NCI-H460 (cell line): ENCODE measurements around the gene FXYD3. TPM values are rescaled to one million over a fixed set of nuclear protein-coding genes. Genes with fewer than 3 reads are reported as not detected.
A peak's percentile ranks its signal among the peaks of the same experiment; 100 is the strongest.
"Not testable (repeated sequence)": the region's sequence is repeated elsewhere in the genome, so short reads cannot be mapped to it uniquely, and the experiment has no call there.

Source experiments
- DNase-seq: peaks from one replicate; pipeline ENCODE4 v3.0.0-alpha.2; 2016; ENCODE audit warnings: low read depth; ENCODE audit errors: extremely low read depth
- total RNA-seq: library from RNA; depleted of rRNA; stranded (reverse); fragments of >200 nt; shearing (Covaris generic); gene quantifications from 2 replicates; pipeline ENCODE4 v1.2.3, GENCODE V29; 2014

The FXYD3 gene
- total RNA-seq, 1 experiment from 2014 or later = not detected

GRCh38 chr19:35140962-35141836 lies 25.6 kb downstream of the FXYD3 start:
- peak; percentile 83 for DNase-seq

- no peak for DNase-seq
Measured at GRCh38 chr19:35141837-35142605, 26.4 kb downstream of the FXYD3 start.

GRCh38 chr19:35142606-35143230 lies 27.1 kb downstream of the FXYD3 start:
- DNase-seq = no peak

GRCh38 chr19:35143231-35143715 lies 27.6 kb downstream of the FXYD3 start, which contains the start of gene FXYD7:
TSS of gene FXYD7 (plus strand) at chr19:35143255. CDS start at chr19:35143334, 79 bp downstream.
- no peak for DNase-seq

DNA sequence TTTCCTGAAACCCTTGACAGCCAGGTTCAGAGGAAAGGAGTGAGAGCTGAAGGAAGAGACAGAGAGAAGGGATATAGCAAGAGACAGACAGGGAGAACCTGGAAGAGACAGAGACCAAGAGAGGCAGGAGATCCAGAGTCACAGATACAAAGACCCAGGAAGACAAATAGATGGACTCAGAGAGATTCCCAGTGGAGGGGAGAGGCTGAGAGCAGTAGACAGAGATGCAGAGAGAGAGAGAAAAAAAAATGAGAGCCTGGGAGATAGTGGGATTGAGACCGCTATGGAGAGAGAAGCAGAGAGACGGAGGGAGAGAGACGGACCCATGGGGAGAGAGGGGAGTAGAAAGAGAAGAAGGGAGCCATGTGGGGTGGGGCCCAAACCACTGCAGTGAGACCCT lies 28.2 kb downstream of the FXYD3 start:
- DNase-seq = no peak

DNA sequence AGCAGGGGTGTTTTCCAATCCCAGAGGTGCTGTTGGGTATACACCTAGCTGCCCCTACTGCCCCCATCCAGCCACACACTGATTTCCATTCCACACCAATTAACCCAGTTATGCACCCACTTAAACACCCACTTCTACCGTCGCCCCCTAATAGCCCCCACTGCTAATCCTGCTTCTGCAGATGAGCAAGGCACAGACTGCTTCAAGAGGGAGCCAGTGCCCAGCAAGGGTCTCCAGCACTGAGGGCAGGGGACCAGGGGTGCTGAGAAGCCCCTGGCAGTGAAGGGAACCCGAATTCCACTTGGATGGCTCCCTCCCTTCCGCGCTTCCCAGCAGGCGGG lies 28.6 kb downstream of the FXYD3 start:
- no peak for DNase-seq

DNA sequence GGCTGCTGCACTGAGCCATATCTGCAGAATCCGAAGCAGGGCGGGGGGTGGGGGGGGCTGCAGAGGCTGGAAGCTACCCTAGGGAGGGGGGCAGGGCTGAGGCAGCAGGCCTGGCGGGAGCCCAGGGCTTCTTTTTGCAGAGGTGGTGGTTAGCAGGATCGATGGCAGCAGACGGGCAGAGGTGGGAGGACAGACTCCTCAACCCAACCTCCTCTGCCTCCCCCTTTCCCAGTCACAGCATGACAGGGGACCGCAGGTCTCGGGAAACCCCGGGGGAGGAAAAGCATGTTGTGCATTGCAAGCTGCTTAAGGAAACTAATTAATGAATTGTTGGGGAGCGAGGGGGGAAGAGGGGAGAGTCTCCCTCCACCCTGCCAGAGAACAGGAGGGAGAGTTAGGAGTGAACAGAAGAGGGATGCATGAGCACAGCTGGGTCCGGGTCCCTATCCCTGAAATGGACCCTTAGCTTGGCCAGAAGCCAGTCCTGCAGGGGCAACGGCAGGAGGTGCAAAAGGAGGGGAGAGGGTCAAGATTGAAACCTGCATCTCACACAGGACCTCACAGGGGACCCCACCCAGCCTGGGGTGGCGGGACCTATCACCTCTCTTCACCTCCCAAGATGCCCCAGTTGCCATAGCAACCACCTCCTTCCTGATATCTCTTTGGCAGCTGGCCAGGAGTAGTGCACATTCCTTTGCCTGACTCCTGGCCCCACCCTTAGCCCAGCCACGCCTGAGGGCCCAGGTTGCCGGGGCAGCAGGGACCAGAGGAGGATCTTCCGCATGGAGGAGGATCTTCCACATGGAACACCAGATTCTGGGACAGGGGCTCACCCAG lies 29.2 kb downstream of the FXYD3 start:
- no peak for DNase-seq

GRCh38 chr19:35146746-35147459 lies 31.3 kb downstream of the FXYD3 start:
- DNase-seq = no peak

GRCh38 chr19:35149463-35149862 lies 33.8 kb downstream of the FXYD3 start:
- DNase-seq = no peak

- no peak for DNase-seq
Measured at GRCh38 chr19:35150445-35150844, 34.8 kb downstream of the FXYD3 start.

GRCh38 chr19:35151273-35152065 lies 35.8 kb downstream of the FXYD3 start:
- no peak for DNase-seq

DNA sequence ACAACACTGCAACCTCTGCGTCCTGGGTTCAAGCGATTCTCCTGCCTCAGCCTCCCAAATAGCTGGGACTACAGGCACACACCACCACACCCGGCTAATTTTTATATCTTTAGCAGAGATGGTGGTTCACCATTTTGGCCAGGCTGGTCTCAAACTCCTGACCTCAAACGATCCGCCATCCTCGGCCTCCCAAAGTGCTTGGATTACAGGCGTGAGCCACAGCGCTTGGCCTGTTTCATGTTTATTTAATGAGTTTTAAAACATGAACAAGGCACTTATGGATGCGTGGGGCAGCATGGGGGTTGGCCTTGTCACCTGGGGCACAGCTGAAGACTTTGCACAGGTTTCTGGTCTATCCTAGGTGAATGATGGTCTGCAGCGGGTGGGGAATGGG lies 37.5 kb downstream of the FXYD3 start:
- DNase-seq = not testable (repeated sequence)

GRCh38 chr19:35153701-35154524 lies 38.3 kb downstream of the FXYD3 start:
- peak; percentile 30 for DNase-seq

DNA sequence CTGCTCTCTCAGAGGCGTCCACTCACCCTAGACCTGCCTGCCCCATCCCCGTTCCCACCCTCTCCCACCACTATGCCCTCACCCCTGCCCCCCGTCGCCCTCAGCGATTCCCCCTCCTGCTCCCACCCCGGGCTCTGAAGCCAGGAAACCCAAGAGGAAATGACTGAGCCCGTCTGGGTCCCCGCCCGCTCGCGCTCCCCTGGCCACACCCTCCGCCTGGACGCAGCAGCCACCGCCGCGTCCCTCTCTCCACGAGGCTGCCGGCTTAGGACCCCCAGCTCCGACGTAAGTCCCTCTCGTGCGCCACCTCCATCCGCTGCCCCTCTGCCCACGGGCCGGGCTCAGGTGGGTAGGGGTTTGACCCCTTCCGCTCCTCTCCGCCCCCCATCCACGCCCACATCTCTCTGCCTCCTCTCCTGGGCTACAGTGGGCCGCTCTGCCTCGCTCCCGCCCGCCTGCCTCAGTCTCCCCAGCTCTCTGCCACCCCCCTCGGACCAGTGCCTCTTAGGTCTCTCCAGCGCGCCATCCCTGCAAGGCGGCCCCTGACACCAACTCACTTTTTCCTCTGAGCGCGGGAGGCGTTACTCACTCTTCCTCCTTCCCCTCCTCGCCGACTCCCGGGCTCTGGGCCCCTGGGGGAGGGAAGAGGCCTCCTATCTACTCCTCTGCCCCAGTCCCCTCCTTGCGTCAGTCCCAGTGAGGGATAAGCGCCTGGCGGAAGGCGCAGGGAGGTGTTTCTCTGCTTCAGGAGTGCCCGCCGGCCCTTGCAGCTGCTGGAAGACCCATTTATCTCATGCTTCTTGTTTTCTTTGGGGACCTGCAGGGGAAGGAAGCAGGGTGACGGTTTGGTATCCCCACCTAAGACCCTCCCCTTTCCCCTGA lies 39.1 kb downstream of the FXYD3 start, which contains the start of gene FXYD5:
Gene FXYD5, plus strand, starts transcription at position 211 of the 882 bp plus-strand sequence. CDS start 816 bp downstream, outside the sequence.
- DNase-seq = peak; percentile 30

- no peak for DNase-seq
Measured at GRCh38 chr19:35155441-35155840, 39.8 kb downstream of the FXYD3 start.

DNA sequence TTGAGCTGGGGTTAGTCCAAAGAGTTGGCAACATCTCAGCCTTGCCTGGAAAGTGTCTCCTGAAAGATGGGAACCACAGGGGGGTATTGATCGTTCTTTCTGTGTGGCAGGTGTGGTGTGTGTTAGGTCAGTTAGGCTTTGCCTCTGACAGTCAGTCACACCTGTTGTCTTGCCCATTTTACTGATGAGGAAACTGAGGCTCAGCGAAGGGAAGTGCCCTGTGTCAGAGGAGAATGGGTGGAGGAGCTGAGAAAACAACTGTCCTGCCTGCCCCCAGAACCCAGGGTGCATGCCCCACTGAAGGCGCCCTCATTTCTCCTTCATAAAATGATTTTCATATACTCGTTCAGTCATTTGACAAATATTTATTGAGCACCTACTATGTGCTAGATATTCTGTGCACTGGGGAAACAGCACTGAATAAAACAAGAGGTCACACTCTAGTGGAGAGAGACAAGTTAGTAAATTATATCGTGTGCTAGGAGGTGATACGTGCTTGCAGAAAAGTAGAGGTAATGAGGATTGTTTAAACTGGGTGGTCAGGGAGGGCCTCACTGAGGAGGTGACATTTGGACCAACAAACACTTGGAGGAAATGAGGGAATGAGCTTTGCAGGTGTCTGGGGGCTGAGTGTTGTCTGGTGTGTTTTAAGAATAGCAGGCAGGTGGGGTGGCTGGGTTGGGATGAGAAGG lies 40.5 kb downstream of the FXYD3 start:
- DNase-seq = no peak
